HepG2 (cell line): Measurements from ENCODE around the gene PSD4. TPM values are rescaled to one million over a fixed set of nuclear protein-coding genes. Genes with fewer than 3 reads are reported as not detected.
A peak's percentile ranks its signal among the peaks of the same experiment; 100 is the strongest.

Experiments used
- ATRX ChIP-seq: sonication (generic); formaldehyde crosslinking; IDR thresholded peaks from 2 replicates; pipeline ENCODE4 v1.4.0; 2020; ENCODE audit warnings: missing genetic modification reagents, borderline replicate concordance
- CBX1 ChIP-seq: IDR thresholded peaks from one replicate; pipeline ENCODE4 v1.6.1; 2016; ENCODE audit warnings: antibody characterized with exemption, low read depth
- CERS6 ChIP-seq: sonication (generic); formaldehyde crosslinking; IDR thresholded peaks from 2 replicates; pipeline ENCODE4 v1.5.0; 2020; ENCODE audit warnings: missing genetic modification reagents
- HBP1 ChIP-seq: IDR thresholded peaks from 2 replicates; pipeline ENCODE4 v1.6.1; 2016; ENCODE audit warnings: low read depth, control low read depth
- HDAC2 ChIP-seq: sonication (generic); formaldehyde crosslinking; IDR thresholded peaks from 2 replicates; pipeline ENCODE4 v1.4.0; 2020; ENCODE audit warnings: missing genetic modification reagents
- MED1 ChIP-seq: sonication (generic); formaldehyde crosslinking; IDR thresholded peaks from 2 replicates; pipeline ENCODE4 v1.4.0; 2020; ENCODE audit warnings: missing genetic modification reagents
- MLXIP ChIP-seq: sonication (generic); formaldehyde crosslinking; IDR thresholded peaks from 2 replicates; pipeline ENCODE4 v1.9.0; 2021; ENCODE audit warnings: missing genetic modification reagents, borderline replicate concordance
- MTA1 ChIP-seq: sonication (generic); formaldehyde crosslinking; IDR thresholded peaks from 2 replicates; pipeline ENCODE4 v1.4.0; 2020; ENCODE audit warnings: missing genetic modification reagents, mild to moderate bottlenecking, borderline replicate concordance
- PITX1 ChIP-seq: sonication (generic); formaldehyde crosslinking; IDR thresholded peaks from 2 replicates; pipeline ENCODE4 v1.5.1; 2020; ENCODE audit warnings: mild to moderate bottlenecking, missing genetic modification reagents
- TBX3 ChIP-seq: fragments of 450-650 bp; IDR thresholded peaks from 2 replicates; pipeline ENCODE4 v1.6.1; 2017; ENCODE audit warnings: antibody characterized with exemption, mild to moderate bottlenecking, inconsistent platforms, borderline replicate concordance
- THYN1 ChIP-seq: sonication (generic); formaldehyde crosslinking; IDR thresholded peaks from 2 replicates; pipeline ENCODE4 v1.8.1; 2023; ENCODE audit warnings: low read depth, mild to moderate bottlenecking, moderate library complexity, missing genetic modification reagents, borderline replicate concordance
- ZFP1 ChIP-seq: IDR thresholded peaks from 2 replicates; pipeline ENCODE4 v1.6.1; 2016
- ZFP36 ChIP-seq: fragments of 150-350 bp; IDR thresholded peaks from 2 replicates; pipeline ENCODE4 v1.6.1; 2018; ENCODE audit warnings: borderline replicate concordance, low read length, low read depth; ENCODE audit not compliant: partially characterized antibody
- ZNF543 ChIP-seq: sonication (generic); formaldehyde crosslinking; IDR thresholded peaks from 2 replicates; pipeline ENCODE4 v1.4.0; 2020; ENCODE audit warnings: mild to moderate bottlenecking, missing genetic modification reagents
- ZNF570 ChIP-seq: sonication (generic); formaldehyde crosslinking; IDR thresholded peaks from 2 replicates; pipeline ENCODE4 v1.4.0; 2020; ENCODE audit warnings: mild to moderate bottlenecking, missing genetic modification reagents, borderline replicate concordance
- ZNF746 ChIP-seq: sonication (generic); formaldehyde crosslinking; IDR thresholded peaks from 2 replicates; pipeline ENCODE4 v1.8.0; 2022; ENCODE audit warnings: mild to moderate bottlenecking, missing genetic modification reagents
- ZNF747 ChIP-seq: sonication (generic); formaldehyde crosslinking; IDR thresholded peaks from 2 replicates; pipeline ENCODE4 v1.8.1; 2023; ENCODE audit warnings: missing genetic modification reagents, mild to moderate bottlenecking, borderline replicate concordance
- ZNF773 ChIP-seq: sonication (generic); formaldehyde crosslinking; IDR thresholded peaks from 2 replicates; pipeline ENCODE4 v1.4.0; 2020; ENCODE audit warnings: missing genetic modification reagents, borderline replicate concordance
- ZNF781 ChIP-seq: sonication (generic); formaldehyde crosslinking; IDR thresholded peaks from 2 replicates; pipeline ENCODE4 v1.5.1; 2020; ENCODE audit warnings: borderline replicate concordance, mild to moderate bottlenecking, missing genetic modification reagents; ENCODE audit errors: not compliant biosample characterization
- polyA plus RNA-seq, 8 experiments: library from polyadenylated mRNA; depleted of rRNA in 3 of 8; stranded (reverse) in 7 of 8; unstranded in 1 of 8; fragments of >200 nt; fragmentation: Illumina TruSeq in 4 of 8; extraction: Trizol in 4 of 8; gene quantifications; 2 replicates each; pipeline versions ENCODE4 v1.2.1 to v1.2.3, GENCODE V29; 2011 to 2016; ENCODE audit warnings: low read depth in 4 of 8, missing spikeins in 1 of 8, mixed read lengths in 1 of 8; ENCODE audit not compliant: insufficient read depth in 1 of 8
- total RNA-seq, 5 experiments: library from RNA; depleted of rRNA; stranded (reverse); fragments of >200 nt; fragmentation: Illumina TruSeq; extraction: Trizol; gene quantifications; 2 replicates each; pipeline ENCODE4 v1.2.3, GENCODE V29; 2016; ENCODE audit warnings: low read depth in 1 of 5
- TF ChIP-seq, protein P1 (sequence below): sonication (generic); formaldehyde crosslinking; IDR thresholded peaks from 2 replicates; pipeline ENCODE4 v1.5.1; 2020; ENCODE audit warnings: missing genetic modification reagents, mild to moderate bottlenecking, borderline replicate concordance
- TF ChIP-seq, protein P2 (sequence below): sonication (generic); formaldehyde crosslinking; IDR thresholded peaks from 2 replicates; pipeline ENCODE4 v1.4.0; 2020; ENCODE audit warnings: mild to moderate bottlenecking, missing genetic modification reagents

Gene PSD4
- total and polyA plus RNA-seq, 2 of the 13 experiments (the other 11 are each of a cell fraction or from before 2014, with no cell fraction given): 5.8 to 9.4 TPM

DNA sequence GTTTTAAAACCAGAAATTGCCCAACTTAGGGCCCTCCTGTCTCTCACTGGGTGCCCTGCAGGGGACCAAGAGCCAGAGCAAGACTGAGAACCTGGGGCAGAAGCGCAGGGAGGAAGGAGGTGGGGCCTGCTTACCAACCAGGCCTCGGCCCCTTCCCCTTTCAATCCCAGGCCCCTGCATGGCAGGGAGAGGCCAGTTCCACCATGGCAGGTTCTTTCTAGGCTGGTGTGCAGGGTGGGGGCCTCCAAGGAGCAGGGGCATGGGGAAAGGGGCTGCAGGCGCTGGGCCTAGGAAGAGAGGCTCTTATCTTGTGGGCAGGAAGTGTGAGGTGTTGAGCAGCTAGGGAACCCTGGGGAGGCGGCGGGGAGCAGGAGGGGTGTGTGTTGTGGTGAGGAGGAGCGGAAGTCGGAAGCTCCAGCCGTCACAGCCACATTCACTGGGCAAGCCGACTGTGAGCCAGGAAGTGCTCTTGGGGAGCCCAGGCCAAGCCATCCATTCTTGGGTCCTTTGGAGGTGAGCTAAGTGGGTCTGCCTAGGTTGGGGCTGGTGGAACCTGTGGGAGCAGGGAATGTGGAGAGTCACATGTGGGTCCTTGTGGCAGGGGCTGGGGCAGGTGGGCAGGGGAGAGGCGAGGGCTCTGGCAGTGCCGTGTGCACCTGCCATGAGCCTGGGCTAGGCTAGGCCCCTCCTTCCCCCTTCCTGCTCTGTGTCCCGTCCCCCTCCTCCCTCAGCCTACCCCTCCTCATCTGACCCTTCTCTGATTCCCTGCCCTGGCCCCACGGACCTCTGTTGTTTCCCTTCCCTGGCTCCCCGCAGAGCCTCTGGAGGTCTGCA, at the start of gene PSD4 (continued):
- TF ChIP-seq, protein P1, sequence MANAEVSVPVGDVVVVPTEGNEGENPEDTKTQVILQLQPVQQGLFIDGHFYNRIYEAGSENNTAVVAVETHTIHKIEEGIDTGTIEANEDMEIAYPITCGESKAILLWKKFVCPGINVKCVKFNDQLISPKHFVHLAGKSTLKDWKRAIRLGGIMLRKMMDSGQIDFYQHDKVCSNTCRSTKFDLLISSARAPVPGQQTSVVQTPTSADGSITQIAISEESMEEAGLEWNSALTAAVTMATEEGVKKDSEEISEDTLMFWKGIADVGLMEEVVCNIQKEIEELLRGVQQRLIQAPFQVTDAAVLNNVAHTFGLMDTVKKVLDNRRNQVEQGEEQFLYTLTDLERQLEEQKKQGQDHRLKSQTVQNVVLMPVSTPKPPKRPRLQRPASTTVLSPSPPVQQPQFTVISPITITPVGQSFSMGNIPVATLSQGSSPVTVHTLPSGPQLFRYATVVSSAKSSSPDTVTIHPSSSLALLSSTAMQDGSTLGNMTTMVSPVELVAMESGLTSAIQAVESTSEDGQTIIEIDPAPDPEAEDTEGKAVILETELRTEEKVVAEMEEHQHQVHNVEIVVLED (CRISPR knock-in tag): no peak
- TF ChIP-seq HBP1 (no peak), ZNF747 (CRISPR knock-in tag) (no peak), CBX1 (no peak), MED1 (CRISPR knock-in tag) (0 out of 2 replicates have a peak, but pooled peaks have one; percentile 22), THYN1 (CRISPR knock-in tag) (no peak), ZNF781 (no peak), HDAC2 (CRISPR knock-in tag) (no peak), ZFP1 (CRISPR knock-in tag) (no peak), ATRX (CRISPR knock-in tag) (no peak), TBX3 (no peak), ZNF746 (CRISPR knock-in tag) (no peak), ZNF773 (CRISPR knock-in tag) (no peak), MTA1 (CRISPR knock-in tag) (peak; percentile 54; the same call in 1 of the 2 replicates), PITX1 (CRISPR knock-in tag) (peak; percentile 40; the same call in 1 of the 2 replicates), ZNF543 (CRISPR knock-in tag) (0 out of 2 replicates have a peak, but pooled peaks have one; percentile 37), ZFP36 (no peak), ZNF570 (no peak), MLXIP (no peak), CERS6 (CRISPR knock-in tag) (no peak)
- TF ChIP-seq, protein P2, sequence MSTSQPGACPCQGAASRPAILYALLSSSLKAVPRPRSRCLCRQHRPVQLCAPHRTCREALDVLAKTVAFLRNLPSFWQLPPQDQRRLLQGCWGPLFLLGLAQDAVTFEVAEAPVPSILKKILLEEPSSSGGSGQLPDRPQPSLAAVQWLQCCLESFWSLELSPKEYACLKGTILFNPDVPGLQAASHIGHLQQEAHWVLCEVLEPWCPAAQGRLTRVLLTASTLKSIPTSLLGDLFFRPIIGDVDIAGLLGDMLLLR (CRISPR knock-in tag): no peak
